ENCODE data around the gene NR4A1. TPM values are rescaled to one million over a fixed set of nuclear protein-coding genes. Genes with fewer than 3 reads are reported as not detected.

The NR4A1 gene
- total and polyA plus RNA-seq, 7 donors, result 31.2 to 276 (median 65.9) TPM

- H3K4me3 ChIP-seq, result no peak overlapping the region
- no peaks in the 10 kb centered on the region for H3K27me3 ChIP-seq
- H3K27ac ChIP-seq, result peak overlapping the region; percentile 9 to 100 (median 84)
- TF ChIP-seq CTCF (IDR thresholded peaks at IDR 0.05), result no peak
- TF ChIP-seq POLR2AphosphoS5 (IDR thresholded peaks at IDR 0.05), result peak; percentile 66 to 91 (median 86)
- WGBS, 2 donors, result 70 to 75% methylated on average over 25 of the region's 25 CpGs
- intact Hi-C loops (cut with DNase I), result no loop called here
- H3K36me3 ChIP-seq, result peaks cover 3 to 32% (median 17%) of the 10 kb centered on the region in 4 donors
- peak; percentile 89 for DNase-seq
- H3K9me3 ChIP-seq, result no peaks in the 10 kb centered on the region
- peaks cover 0 to 65% (median 41%) of the 10 kb centered on the region in 4 donors for H3K4me1 ChIP-seq
Observed at GRCh38 chr12:52058631-52059361, 7.6 kb downstream of the NR4A1 start.

DNA sequence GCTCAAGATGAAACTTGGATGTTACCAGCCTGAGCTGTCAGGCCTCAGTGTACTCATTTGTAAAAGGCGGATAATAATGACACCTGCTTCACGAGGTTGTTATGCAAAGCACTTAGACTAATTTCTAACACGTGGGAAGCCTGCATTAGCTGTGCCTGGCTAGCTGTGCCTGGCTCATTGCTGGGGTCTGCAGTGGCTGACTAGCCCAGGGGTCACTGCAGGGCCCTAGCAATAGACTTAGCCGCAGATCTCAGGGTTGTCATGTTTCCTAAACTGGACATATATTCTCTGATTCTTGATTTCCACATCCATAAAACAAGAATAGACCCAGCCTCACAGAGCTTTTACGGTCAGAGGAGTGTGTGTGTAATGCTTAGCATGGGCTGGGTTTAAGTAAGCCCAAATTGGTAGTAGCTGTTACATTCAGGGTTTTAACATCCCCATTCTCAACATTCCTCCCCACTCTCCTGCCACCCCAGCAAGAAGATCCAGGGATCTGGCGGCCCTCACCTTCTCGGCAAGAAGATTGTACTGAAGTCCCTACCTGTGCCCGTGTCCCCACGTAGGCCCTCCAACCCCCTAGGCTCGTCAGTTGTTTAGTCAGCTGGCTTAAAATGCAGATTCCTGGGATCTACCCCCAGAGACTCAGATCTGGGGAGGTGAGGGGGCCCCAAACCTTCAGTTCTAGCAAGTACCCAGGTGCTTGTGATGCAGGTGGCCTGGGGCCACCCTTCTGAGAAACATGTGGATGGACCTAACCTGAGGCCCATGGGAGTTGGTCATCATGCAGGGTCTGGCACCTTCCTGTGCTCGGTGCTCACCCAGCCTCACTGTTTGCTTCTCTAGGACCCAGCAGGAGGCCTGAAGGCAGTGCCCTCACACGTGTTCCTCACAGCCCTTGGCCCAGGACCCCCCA, 8.6 kb downstream of the NR4A1 start:
- 79 to 80% methylated on average over 12 of the region's 12 CpGs for WGBS, 2 donors
- TF ChIP-seq POLR2A (IDR thresholded peaks at IDR 0.05) (peak in 1 of 2 donors; percentile 15), POLR2AphosphoS5 (IDR thresholded peaks at IDR 0.05) (peak; percentile 72 to 88 (median 74)), EP300 (IDR thresholded peaks at IDR 0.05) (no peak)
- Histone ChIP-seq H3K27ac (peak overlapping the region; percentile 7 to 100 (median 70)), H3K36me3 (peaks cover 3 to 27% (median 11%) of the 10 kb centered on the region in 4 donors), H3K4me3 (no peak overlapping the region), H3K9me3 (no peaks in the 10 kb centered on the region), H3K27me3 (no peaks in the 10 kb centered on the region), H3K4me1 (peaks cover 0 to 63% (median 32%) of the 10 kb centered on the region in 4 donors)
- DNase-seq, result peak; percentile 91
- intact Hi-C loops (cut with DNase I), result no loop called here

GRCh38 chr12:52060498-52061177, 9.4 kb downstream of the NR4A1 start:
- WGBS, 2 donors, result 87 to 88% methylated on average over 14 of the region's 14 CpGs
- DNase-seq, result peak; percentile 85
- H3K36me3 ChIP-seq, result peaks cover 0 to 19% (median 9%) of the 10 kb centered on the region in 4 donors
- intact Hi-C loops (cut with DNase I), result no loop called here
- peaks cover 0 to 56% (median 24%) of the 10 kb centered on the region in 4 donors for H3K4me1 ChIP-seq
- H3K9me3 ChIP-seq, result no peaks in the 10 kb centered on the region
- TF ChIP-seq POLR2A (IDR thresholded peaks at IDR 0.05) (no peak), POLR2AphosphoS5 (IDR thresholded peaks at IDR 0.05) (peak in 1 of 4 donors; percentile 43)
- no peaks in the 10 kb centered on the region for H3K27me3 ChIP-seq
- H3K27ac ChIP-seq, result peak overlapping the region; percentile 7 to 100 (median 70)
- H3K4me3 ChIP-seq, result no peak overlapping the region

DNA sequence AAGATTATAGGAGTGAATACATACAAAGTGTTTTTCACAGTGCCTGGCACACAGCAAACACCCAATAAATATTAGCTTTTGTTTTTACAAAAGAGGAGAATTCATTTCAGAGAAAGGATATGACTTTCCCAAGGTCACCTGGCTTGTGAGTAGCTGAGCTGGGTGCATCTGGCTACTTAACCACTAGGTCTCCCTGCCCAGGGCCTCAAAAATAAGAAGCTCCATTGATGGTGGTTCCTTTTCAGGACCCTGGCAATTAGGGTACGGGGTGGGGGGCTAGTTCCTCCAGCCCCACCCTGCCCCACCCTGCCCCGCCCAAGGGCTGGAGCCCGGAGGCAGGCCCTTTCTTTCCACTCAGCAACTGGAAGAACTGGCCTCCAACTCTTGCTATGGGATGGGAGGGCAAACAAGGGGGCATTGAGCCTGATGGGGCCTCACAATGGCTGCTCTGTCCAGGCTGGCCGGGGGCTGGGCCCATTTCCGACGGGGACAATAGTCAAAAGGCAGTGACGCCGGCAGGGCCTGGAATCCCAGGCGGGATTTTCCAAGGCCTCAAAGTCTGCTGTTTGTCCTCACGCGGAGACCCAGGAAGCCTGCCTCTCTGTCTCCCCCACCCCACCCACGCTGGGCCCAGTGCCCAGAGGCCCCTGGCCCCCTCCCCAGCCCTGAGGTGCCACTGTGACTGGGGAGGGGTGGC, 10.4 kb downstream of the NR4A1 start:
- TF ChIP-seq EP300 (IDR thresholded peaks at IDR 0.05) (no peak), POLR2AphosphoS5 (IDR thresholded peaks at IDR 0.05) (peak in 1 of 4 donors; percentile 10)
- DNase-seq, result peak; percentile 82
- intact Hi-C loops (cut with DNase I), result no loop called here
- Histone ChIP-seq H3K36me3 (peaks cover 0 to 19% (median 7%) of the 10 kb centered on the region in 4 donors), H3K9me3 (no peaks in the 10 kb centered on the region), H3K4me1 (peaks cover 0 to 52% (median 16%) of the 10 kb centered on the region in 4 donors), H3K4me3 (no peak overlapping the region), H3K27me3 (no peaks in the 10 kb centered on the region), H3K27ac (peak overlapping the region; percentile 66 to 100 (median 70))
- 28 to 63% methylated on average over 12 of the region's 12 CpGs for WGBS, 2 donors

GRCh38 chr12:52062167-52063081, 11.2 kb downstream of the NR4A1 start:
- peak; percentile 76 for DNase-seq
- H3K27me3 ChIP-seq, result no peaks in the 10 kb centered on the region
- H3K9me3 ChIP-seq, result no peaks in the 10 kb centered on the region
- H3K36me3 ChIP-seq, result peaks cover 0 to 17% (median 5%) of the 10 kb centered on the region in 4 donors
- intact Hi-C loops (cut with DNase I), result no loop called here
- H3K4me3 ChIP-seq, result no peak overlapping the region
- 77 to 82% methylated on average over 6 of the region's 6 CpGs for WGBS, 2 donors
- TF ChIP-seq POLR2AphosphoS5 (IDR thresholded peaks at IDR 0.05) (no peak), CTCF (IDR thresholded peaks at IDR 0.05) (no peak), POLR2A (IDR thresholded peaks at IDR 0.05) (no peak), EP300 (IDR thresholded peaks at IDR 0.05) (no peak)
- H3K4me1 ChIP-seq, result peaks cover 0 to 45% (median 10%) of the 10 kb centered on the region in 4 donors
- peak overlapping the region; percentile 66 to 100 (median 70) for H3K27ac ChIP-seq
